ENCODE data around the gene SRRM4.

SRRM4 gene

DNA sequence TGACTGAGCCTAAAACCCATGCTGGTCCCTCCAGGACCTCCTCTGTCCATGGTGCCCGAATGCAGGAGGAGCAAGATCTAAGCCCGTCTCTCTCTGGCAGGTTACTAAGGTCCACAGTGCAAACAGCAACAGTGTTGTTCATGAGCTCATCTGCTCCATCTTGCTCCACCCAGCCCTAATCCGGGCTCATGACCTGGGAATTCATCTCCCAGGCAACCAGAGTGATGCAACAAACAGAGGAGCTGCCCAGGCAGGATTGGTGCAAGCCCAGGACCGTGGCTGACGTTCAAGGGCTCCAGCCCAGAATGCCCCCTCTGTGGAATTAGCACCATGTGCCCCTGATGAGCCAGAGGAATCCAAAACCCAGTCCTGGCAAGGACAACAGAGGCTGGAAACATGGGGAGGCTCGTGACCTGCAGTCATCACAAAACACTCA is 227.3 kb downstream of the SRRM4 start:
- TF ChIP-seq, protein P1, sequence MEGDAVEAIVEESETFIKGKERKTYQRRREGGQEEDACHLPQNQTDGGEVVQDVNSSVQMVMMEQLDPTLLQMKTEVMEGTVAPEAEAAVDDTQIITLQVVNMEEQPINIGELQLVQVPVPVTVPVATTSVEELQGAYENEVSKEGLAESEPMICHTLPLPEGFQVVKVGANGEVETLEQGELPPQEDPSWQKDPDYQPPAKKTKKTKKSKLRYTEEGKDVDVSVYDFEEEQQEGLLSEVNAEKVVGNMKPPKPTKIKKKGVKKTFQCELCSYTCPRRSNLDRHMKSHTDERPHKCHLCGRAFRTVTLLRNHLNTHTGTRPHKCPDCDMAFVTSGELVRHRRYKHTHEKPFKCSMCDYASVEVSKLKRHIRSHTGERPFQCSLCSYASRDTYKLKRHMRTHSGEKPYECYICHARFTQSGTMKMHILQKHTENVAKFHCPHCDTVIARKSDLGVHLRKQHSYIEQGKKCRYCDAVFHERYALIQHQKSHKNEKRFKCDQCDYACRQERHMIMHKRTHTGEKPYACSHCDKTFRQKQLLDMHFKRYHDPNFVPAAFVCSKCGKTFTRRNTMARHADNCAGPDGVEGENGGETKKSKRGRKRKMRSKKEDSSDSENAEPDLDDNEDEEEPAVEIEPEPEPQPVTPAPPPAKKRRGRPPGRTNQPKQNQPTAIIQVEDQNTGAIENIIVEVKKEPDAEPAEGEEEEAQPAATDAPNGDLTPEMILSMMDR (conservative IDR thresholded peaks at IDR 0.05; ENCODE audit: low read depth, low read length), result no peak
- H3K27ac ChIP-seq, result no peak overlapping the region
- no peak overlapping the region for H3K9ac ChIP-seq
- H3K4me2 ChIP-seq, result no peak overlapping the region
- H3K4me3 ChIP-seq (IDR thresholded peaks at IDR 0.05; ENCODE audit: insufficient read depth, low read depth, low read length), result no peak overlapping the region
- no peak overlapping the region for H2AFZ ChIP-seq (ENCODE audit: low read depth)
- no peaks in the 10 kb centered on the region for H3K79me2 ChIP-seq (ENCODE audit: insufficient read depth, low read depth)
- no peaks in the 10 kb centered on the region for H3K4me1 ChIP-seq (ENCODE audit: low read depth, poor library complexity, severe bottlenecking)
- H3K27me3 ChIP-seq (ENCODE audit: insufficient read depth, low read depth), result no peaks in the 10 kb centered on the region
- H3K36me3 ChIP-seq (ENCODE audit: insufficient read depth), result no peaks in the 10 kb centered on the region
- H4K20me1 ChIP-seq (ENCODE audit: insufficient read depth), result no peaks in the 10 kb centered on the region

DNA sequence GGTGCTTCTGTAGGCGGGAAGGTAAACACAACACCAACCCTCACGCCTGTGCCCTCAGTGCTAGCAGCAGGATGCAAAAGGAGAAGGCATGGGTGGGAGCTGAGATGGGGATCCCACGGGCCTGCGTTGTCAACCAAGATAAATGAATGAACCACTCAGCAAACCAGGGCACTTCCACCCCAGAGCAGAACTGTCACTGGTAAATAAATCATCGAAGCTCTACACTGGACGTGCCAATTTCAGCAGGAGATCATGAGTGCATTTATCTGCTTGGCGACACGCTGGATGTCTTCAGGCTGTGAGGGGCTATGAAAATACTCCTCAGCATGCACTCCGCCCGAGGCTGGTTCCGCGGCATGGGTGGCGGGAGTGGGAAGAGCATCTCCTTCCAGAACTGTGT is 230.5 kb downstream of the SRRM4 start:
- TF ChIP-seq, protein P1 (conservative IDR thresholded peaks at IDR 0.05; ENCODE audit: low read depth, low read length), result no peak

More for the DNA sequence above, 230.5 kb downstream of the SRRM4 start:
- H3K4me2 ChIP-seq, result no peak overlapping the region
- H3K4me1 ChIP-seq (ENCODE audit: low read depth, poor library complexity, severe bottlenecking), result no peaks in the 10 kb centered on the region
- H3K79me2 ChIP-seq (ENCODE audit: insufficient read depth, low read depth), result no peaks in the 10 kb centered on the region
- no peak overlapping the region for H3K9ac ChIP-seq
- no peaks in the 10 kb centered on the region for H4K20me1 ChIP-seq (ENCODE audit: insufficient read depth)
- no peak overlapping the region for H2AFZ ChIP-seq (ENCODE audit: low read depth)
- no peaks in the 10 kb centered on the region for H3K36me3 ChIP-seq (ENCODE audit: insufficient read depth)
- no peak overlapping the region for H3K27ac ChIP-seq
- H3K4me3 ChIP-seq (IDR thresholded peaks at IDR 0.05; ENCODE audit: insufficient read depth, low read depth, low read length), result no peak overlapping the region
- H3K27me3 ChIP-seq (ENCODE audit: insufficient read depth, low read depth), result no peaks in the 10 kb centered on the region

Measured in KMS-11 (cell line).